Right lobe of liver (tissue), 6 donors: ENCODE measurements around the gene DOCK7. TPM values are rescaled to one million over a fixed set of nuclear protein-coding genes. Genes with fewer than 3 reads are reported as not detected.
"Not testable (repeated sequence)": the region's sequence is repeated elsewhere in the genome, so short reads cannot be mapped to it uniquely, and the experiment has no call there.

Experiments used
- ATAC-seq, 4 donors: fragments of 200-7000 bp; cut with Tn5 transposase; one replicate each; pipeline ENCODE4 v1.9.1; 2020; ENCODE audit warnings: mild to moderate bottlenecking in 4 of 4, moderate library complexity in 4 of 4
- DNase-seq, 3 donors: peaks; one replicate each; pipeline ENCODE4 v3.0.0-alpha.2; 2020
- H3K27ac ChIP-seq, 3 donors: fragments of 200-600 bp; one replicate each; pipeline ENCODE4 v1.8.0; 2022
- H3K27me3 ChIP-seq, 2 donors: fragments of 200-600 bp; one replicate each; pipeline ENCODE4 v1.8.0; 2022
- H3K36me3 ChIP-seq, 4 donors: fragments of 200-600 bp; sonication (generic) in 1 of 4; one replicate each; pipeline versions ENCODE4 v1.5.1 to v1.8.0; 2017 to 2022; ENCODE audit warnings: control low read depth in 1 of 4
- H3K4me1 ChIP-seq, 4 donors: fragments of 200-600 bp; sonication (generic) in 1 of 4; one replicate each; pipeline versions ENCODE4 v1.5.1 to v1.8.0; 2017 to 2022; ENCODE audit warnings: control low read depth in 1 of 4
- H3K4me3 ChIP-seq, 3 donors: fragments of 200-600 bp; one replicate each; pipeline ENCODE4 v1.8.0; 2022
- H3K9me3 ChIP-seq, 4 donors: fragments of 200-600 bp; sonication (generic) in 1 of 4; one replicate each; pipeline versions ENCODE4 v1.5.1 to v1.8.0; 2017 to 2022; ENCODE audit warnings: control low read depth in 1 of 4
- CTCF ChIP-seq, 4 donors: fragments of 200-600 bp in 3 of 4; fragments of 450-650 bp in 1 of 4; IDR thresholded peaks; one replicate each; pipeline versions ENCODE4 v1.5.1 to v1.8.0; 2016 to 2022; ENCODE audit warnings: antibody characterized with exemption in 4 of 4, mild to moderate bottlenecking in 2 of 4
- POLR2A ChIP-seq: fragments of 450-650 bp; IDR thresholded peaks from one replicate; pipeline ENCODE4 v1.6.1; 2017; ENCODE audit warnings: antibody characterized with exemption, mild to moderate bottlenecking
- WGBS: methylation state at CpG from one replicate; pipeline ENCODE4 v1.1.6; 2018; ENCODE audit warnings: low coverage, low lambda C conversion rate; ENCODE audit not compliant: insufficient coverage; ENCODE audit errors: missing lambda C conversion rate; 5-methylcytosine and 5-hydroxymethylcytosine counted together
- intact Hi-C, 2 donors: fragments of 100-400 bp; cut with DNase I; formaldehyde crosslinking; loops; one replicate each; pipeline versions ENCODE4 v1.11.2 to v1.14.1; 2022
- total RNA-seq, 6 experiments: library from RNA; depleted of rRNA in 2 of 6; stranded (reverse); fragments of >200 nt in 2 of 6; fragmentation: NEBNext Ultra II Directional in 3 of 6; extraction: Animal tissue kit (Norgen Biotek cat#: 25700) in 3 of 6; gene quantifications; one replicate each; pipeline versions ENCODE4 v1.1.0 to v1.2.4, GENCODE V29; 2016 to 2023
- donor health status: DM: no; HTN: yes; CAD: no.
- donor health status: DM: no; HTN: no; CAD: no.
- donor health status: DM: no; HTN: no; CAD: no.
- donor health status: DM: no; HTN: yes; CAD: no.
- donor health status: DM: no; HTN: yes; CAD: no.

Gene DOCK7
- total RNA-seq, 6 experiments from 2014 or later, result 14.1 to 28.4 (median 20.1) TPM

DNA sequence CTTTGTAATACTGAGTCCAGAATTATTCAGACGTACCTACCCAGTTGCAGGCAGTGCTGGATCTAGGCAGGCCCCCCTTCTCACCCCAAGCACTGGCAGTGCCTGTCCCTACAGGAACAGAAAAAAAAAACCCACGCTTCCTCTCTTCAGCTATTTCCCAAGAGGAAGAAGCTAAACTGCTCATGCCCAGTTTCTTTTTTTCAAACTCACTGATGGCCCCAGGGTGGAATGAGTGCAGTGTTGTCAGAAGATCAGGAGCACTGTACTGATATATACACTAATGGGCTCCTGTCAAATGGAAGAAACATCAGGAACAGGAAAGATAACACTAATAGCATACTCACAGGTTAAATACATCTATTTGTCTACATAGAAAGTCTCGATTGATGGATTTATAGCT is 28.2 kb upstream of the DOCK7 start:
- DNase-seq (no peak), ATAC-seq (peak in 3 of 4 donors; percentile 46 to 55 (median 53))
- H3K27me3 ChIP-seq, result no peaks in the 10 kb centered on the region
- TF ChIP-seq CTCF (IDR thresholded peaks at IDR 0.05), result no peak
- TF ChIP-seq POLR2A, result no peak
- WGBS, result 76% methylated on average over 3 of the region's 3 CpGs
- intact Hi-C loops, result no loop called here
- no peaks in the 10 kb centered on the region for H3K36me3 ChIP-seq
- no peak overlapping the region for H3K27ac ChIP-seq
- H3K9me3 ChIP-seq, result no peaks in the 10 kb centered on the region
- no peaks in the 10 kb centered on the region for H3K4me1 ChIP-seq
- H3K4me3 ChIP-seq, result no peak overlapping the region

DNA sequence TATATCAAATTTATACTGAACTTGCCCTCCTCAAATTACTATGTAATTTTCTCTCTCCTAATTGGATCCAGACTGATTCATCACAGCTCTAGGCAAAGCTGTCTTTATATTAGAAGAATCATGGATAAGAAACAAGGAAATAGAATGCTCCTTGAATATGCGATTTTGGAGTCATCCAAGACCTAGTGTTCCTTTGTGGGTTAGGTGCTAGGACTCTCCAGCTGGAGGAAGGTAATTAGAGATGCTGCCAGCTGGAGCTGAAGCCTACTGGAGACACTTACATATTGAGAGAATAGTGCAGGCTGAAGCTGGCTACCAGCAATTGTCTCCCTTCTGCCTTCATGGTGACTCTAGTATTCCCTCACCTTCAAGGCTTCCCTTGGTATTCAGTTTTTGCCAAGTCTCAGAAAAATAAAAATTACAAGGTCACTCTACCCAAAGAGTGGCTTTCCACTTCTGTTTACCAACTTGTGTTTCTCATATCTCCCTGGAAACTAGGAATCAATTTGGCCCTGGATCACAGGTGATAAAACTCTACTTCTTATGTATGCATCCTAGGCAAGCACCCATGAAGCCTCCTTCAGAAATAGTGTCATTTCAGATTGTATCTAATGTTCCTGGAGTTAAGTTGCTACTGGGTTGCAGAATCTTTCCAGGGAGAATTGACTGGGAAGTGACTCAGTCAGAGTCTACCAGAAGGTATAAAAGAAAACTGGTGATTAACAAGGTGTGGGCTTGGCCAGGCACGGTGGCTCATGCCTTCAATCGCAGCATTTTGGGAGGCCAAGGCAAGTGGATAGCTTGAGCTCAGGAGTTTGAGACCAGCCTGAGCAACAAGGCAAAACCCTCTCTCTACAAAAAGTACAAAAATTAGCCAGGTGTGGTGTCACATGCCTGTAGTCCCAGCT is 24.4 kb upstream of the DOCK7 start:
- intact Hi-C loops, result no loop called here
- ATAC-seq, result no peak
- 91% methylated on average over 3 of the region's 3 CpGs for WGBS
- no peaks in the 10 kb centered on the region for H3K36me3 ChIP-seq
- H3K4me1 ChIP-seq, result no peaks in the 10 kb centered on the region
- H3K9me3 ChIP-seq, result no peaks in the 10 kb centered on the region
- TF ChIP-seq POLR2A, result no peak
- TF ChIP-seq CTCF (IDR thresholded peaks at IDR 0.05), result no peak
- DNase-seq, result no peak
- no peaks in the 10 kb centered on the region for H3K27me3 ChIP-seq
- no peak overlapping the region for H3K4me3 ChIP-seq
- H3K27ac ChIP-seq, result no peak overlapping the region

- no peak for DNase-seq
- Histone ChIP-seq H3K27me3 (no peaks in the 10 kb centered on the region), H3K27ac (no peak overlapping the region), H3K36me3 (no peaks in the 10 kb centered on the region), H3K4me1 (no peaks in the 10 kb centered on the region), H3K4me3 (no peak overlapping the region), H3K9me3 (no peaks in the 10 kb centered on the region)
- 79% methylated on average over 2 of the region's 2 CpGs for WGBS
- TF ChIP-seq CTCF (IDR thresholded peaks at IDR 0.05) (no peak), POLR2A (no peak)
- ATAC-seq, result no peak
- intact Hi-C loops, result no loop called here
These were observed 19.5 kb upstream of the DOCK7 start for GRCh38 chr1:62707744-62708120.

GRCh38 chr1:62706985-62707743 is 19.0 kb upstream of the DOCK7 start:
- intact Hi-C loops, result no loop called here
- DNase-seq, result no peak
- WGBS, result 61% methylated on average over 5 of the region's 7 CpGs
- H3K4me1 ChIP-seq, result no peaks in the 10 kb centered on the region
- no peak for TF ChIP-seq POLR2A
- no peak for TF ChIP-seq CTCF (IDR thresholded peaks at IDR 0.05)
- H3K27me3 ChIP-seq, result no peaks in the 10 kb centered on the region
- H3K27ac ChIP-seq, result no peak overlapping the region
- no peak for ATAC-seq
- no peak overlapping the region for H3K4me3 ChIP-seq
- H3K36me3 ChIP-seq, result no peaks in the 10 kb centered on the region
- H3K9me3 ChIP-seq, result no peaks in the 10 kb centered on the region

DNA sequence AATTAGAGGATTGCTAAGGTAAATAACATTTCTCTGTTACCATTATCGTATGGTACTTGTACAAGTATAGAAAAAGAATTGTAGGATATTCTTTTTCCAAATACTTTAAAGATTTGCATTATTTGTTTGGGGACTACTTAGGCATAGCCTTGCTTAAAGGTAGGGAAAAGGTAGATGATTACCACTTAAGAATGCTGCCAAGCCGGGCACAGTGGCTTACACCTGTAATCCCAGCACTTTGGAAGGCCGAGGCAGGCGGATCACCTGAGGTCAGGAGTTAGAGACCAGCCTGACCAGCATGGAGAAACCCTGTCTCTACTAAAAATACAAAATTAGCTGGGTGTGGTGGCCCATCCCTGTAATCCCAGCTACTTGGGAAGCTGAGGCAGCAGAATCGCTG is 10.0 kb upstream of the DOCK7 start:
- H3K4me1 ChIP-seq, intact Hi-C loops, DNase-seq, ATAC-seq, H3K4me3 ChIP-seq, H3K27ac ChIP-seq, H3K9me3 ChIP-seq, H3K27me3 ChIP-seq, H3K36me3 ChIP-seq: not testable (repeated sequence)
- 87% methylated on average over 2 of the region's 5 CpGs for WGBS

DNA sequence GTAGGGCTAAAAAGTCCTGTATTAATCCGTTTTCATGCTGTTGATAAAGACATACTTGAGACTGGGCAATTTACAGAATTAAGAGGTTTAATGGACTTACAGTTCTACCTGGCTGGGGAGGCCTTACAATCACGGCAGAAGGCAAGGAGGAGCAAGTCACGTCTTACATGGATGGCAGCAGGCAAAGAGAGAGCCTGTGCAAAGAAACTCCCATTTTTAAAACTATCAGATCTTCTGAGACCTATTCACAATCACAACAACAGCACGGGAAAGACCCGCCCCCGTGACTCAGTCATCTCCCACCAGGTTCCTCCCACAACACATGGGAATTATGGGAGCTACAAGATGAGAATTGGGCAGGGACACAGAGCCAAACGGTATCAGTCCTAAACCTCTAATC is 6.3 kb upstream of the DOCK7 start:
- H3K36me3 ChIP-seq, DNase-seq, H3K9me3 ChIP-seq, H3K27ac ChIP-seq, H3K4me3 ChIP-seq, ATAC-seq, intact Hi-C loops, H3K27me3 ChIP-seq: not testable (repeated sequence)
- 92% methylated on average over 2 of the region's 7 CpGs for whole genome bisulfite sequencing
- peaks cover 0 to 23% (median 4%) of the 10 kb centered on the region in 4 donors for H3K4me1 ChIP-seq
